Endothelial cell of umbilical vein (primary cell): ENCODE data around the gene SENP7. TPM values are rescaled to one million over a fixed set of nuclear protein-coding genes. Genes with fewer than 3 reads are reported as not detected.

Source experiments
- BruUV-seq: library from RNA; stranded (reverse); fragments of 400-500 nt; replicated peaks from 2 replicates; lab custom pipeline; 2021; lab: Mats Ljungman, UMichigan
- CTCF ChIA-PET: fragments of 300-600, 350-600 bp; sonication (Branson Sonifier 250); formaldehyde crosslinking; loops from one replicate; lab custom pipeline; 2021; ENCODE audit warnings: antibody characterized with exemption, inconsistent platforms; lab: Charles Lee
- POLR2A ChIA-PET: fragments of 300-600, 350-600 bp; sonication (Branson Sonifier 250); formaldehyde crosslinking; loops from one replicate; lab custom pipeline; 2021; ENCODE audit warnings: antibody characterized with exemption, inconsistent platforms; lab: Charles Lee
- DNase-seq: peaks from one replicate; pipeline ENCODE4 v3.0.0-alpha.2; 2011; ENCODE audit warnings: low read depth, low spot score
- FAIRE-seq: peaks from 2 replicates; lab custom pipeline; 2011; peaks lifted over from hg19 to GRCh38; lab: Jason Lieb, UNC
- H2AFZ ChIP-seq: 2 replicates; pipeline ENCODE4 v1.6.0; 2012; ENCODE audit warnings: low read depth, low read length, control low read depth, inconsistent platforms
- H3K27ac ChIP-seq: 2 replicates; pipeline ENCODE4 v1.5.1; 2011; ENCODE audit warnings: low read depth, mild to moderate bottlenecking, control low read depth, low read length, moderate library complexity; ENCODE audit not compliant: insufficient read depth
- H3K27me3 ChIP-seq, 2 experiments: 2 replicates each; pipeline versions ENCODE4 v1.6.0 to v1.6.1; 2011; ENCODE audit warnings: low read length in 2 of 2, mixed read lengths in 1 of 2; ENCODE audit not compliant: control insufficient read depth in 2 of 2, insufficient read depth in 2 of 2
- H3K36me3 ChIP-seq, 2 experiments: 2 replicates in 1 of 2; 3 replicates in 1 of 2; pipeline ENCODE4 v1.5.1; 2011; ENCODE audit warnings: low read length in 2 of 2, mild to moderate bottlenecking in 1 of 2, moderate library complexity in 1 of 2; ENCODE audit not compliant: control insufficient read depth in 2 of 2, insufficient read depth in 2 of 2; ENCODE audit errors: extremely low read depth in 1 of 2
- H3K4me1 ChIP-seq: 3 replicates; pipeline ENCODE4 v1.5.1; 2011; ENCODE audit warnings: mild to moderate bottlenecking, low read length; ENCODE audit not compliant: control insufficient read depth, insufficient read depth; ENCODE audit errors: extremely low read depth
- H3K4me2 ChIP-seq: 2 replicates; pipeline ENCODE4 v1.6.1; 2011; ENCODE audit warnings: low read length, control low read depth, mixed read lengths; ENCODE audit not compliant: insufficient read depth
- H3K4me3 ChIP-seq, 3 experiments: fragments of 200-600 bp in 1 of 3; sonication (generic), shearing (Covaris generic) in 1 of 3; replicated peaks in 1 of 3; 2 replicates each; pipeline ENCODE4 v1.5.1; 2011 to 2016; ENCODE audit warnings: control low read depth in 3 of 3, low read length in 3 of 3, mild to moderate bottlenecking in 2 of 3, inconsistent platforms in 1 of 3, low read depth in 1 of 3, moderate library complexity in 1 of 3; ENCODE audit not compliant: insufficient read depth in 1 of 3
- H3K79me2 ChIP-seq: 2 replicates; pipeline ENCODE4 v1.6.0; 2012; ENCODE audit warnings: low read length, inconsistent platforms; ENCODE audit not compliant: control insufficient read depth, insufficient read depth
- H3K9ac ChIP-seq: replicated peaks from 2 replicates; pipeline ENCODE3; 2011; ENCODE audit warnings: low read length, control low read depth; ENCODE audit not compliant: insufficient read depth; ENCODE audit errors: extremely low read depth
- H3K9me1 ChIP-seq: replicated peaks from 3 replicates; pipeline ENCODE4 v1.6.0; 2011; ENCODE audit warnings: mild to moderate bottlenecking, low read length; ENCODE audit not compliant: control insufficient read depth, insufficient read depth; ENCODE audit errors: extremely low read depth
- H3K9me3 ChIP-seq: replicated peaks from 2 replicates; pipeline ENCODE4 v1.5.1; 2012; ENCODE audit warnings: low read length, inconsistent platforms; ENCODE audit not compliant: control insufficient read depth, insufficient read depth
- H4K20me1 ChIP-seq: replicated peaks from 2 replicates; pipeline ENCODE3; 2011; ENCODE audit warnings: mild to moderate bottlenecking, low read length; ENCODE audit not compliant: control insufficient read depth, insufficient read depth; ENCODE audit errors: extremely low read depth
- EZH2 ChIP-seq: IDR thresholded peaks from 2 replicates; pipeline ENCODE4 v1.6.1; 2012; ENCODE audit warnings: borderline replicate concordance, low read depth, mild to moderate bottlenecking, moderate library complexity, low read length, inconsistent platforms; ENCODE audit not compliant: severe bottlenecking
- GATA2 ChIP-seq: IDR thresholded peaks from 2 replicates; pipeline ENCODE4 v1.7.0; 2011; ENCODE audit warnings: low read depth, mild to moderate bottlenecking, moderate library complexity, mixed read lengths, low read length; ENCODE audit not compliant: insufficient read length, insufficient read depth
- JUN ChIP-seq: IDR thresholded peaks from 2 replicates; pipeline ENCODE4 v1.6.1; 2011; ENCODE audit warnings: borderline replicate concordance, low read depth; ENCODE audit not compliant: insufficient read length, insufficient read depth
- MYC ChIP-seq: IDR thresholded peaks from one replicate; pipeline ENCODE4 v1.6.1; 2011; ENCODE audit warnings: mild to moderate bottlenecking, low read depth, low read length
- POLR2A ChIP-seq: IDR thresholded peaks from 2 replicates; pipeline ENCODE4 v1.6.1; 2012; ENCODE audit warnings: low read depth, mild to moderate bottlenecking, control low read depth, low read length
- POLR2AphosphoS5 ChIP-seq: IDR thresholded peaks from 2 replicates; pipeline ENCODE4 v1.6.1; 2012; ENCODE audit warnings: low read depth, mild to moderate bottlenecking, control low read depth, low read length, moderate library complexity; ENCODE audit not compliant: insufficient read depth
- dilution Hi-C: fragments of 300-500 bp; cut with MboI; formaldehyde crosslinking; loops from one replicate; pipeline ENCODE4 v1.15.0; 2019; ENCODE audit warnings: low sequenced_read_pairs; ENCODE audit not compliant: extremely low pct_ligation_motif_present
- intact Hi-C: fragments of 100-400 bp; cut with micrococcal nuclease; formaldehyde crosslinking; loops from one replicate; pipeline ENCODE4 v1.10.0; 2022
- polyA plus RNA-seq, 4 experiments: library from polyadenylated mRNA; depleted of rRNA in 3 of 4; stranded (reverse) in 3 of 4; unstranded in 1 of 4; fragments of >200 nt; gene quantifications; 2 replicates each; pipeline versions ENCODE4 v1.2.1 to v1.2.3, GENCODE V29; 2011 to 2012; ENCODE audit warnings: missing spikeins in 1 of 4
- total RNA-seq: library from RNA; stranded (reverse); gene quantifications from 2 replicates; pipeline ENCODE4 v1.2.3, GENCODE V29; 2021
- TF ChIP-seq, protein P1 (sequence below), 2 donors: IDR thresholded peaks; 1 replicate in 1 of 2; 2 replicates in 1 of 2; pipeline ENCODE4 v1.5.1; 2011; ENCODE audit warnings: low read length in 2 of 2, mild to moderate bottlenecking in 2 of 2, moderate library complexity in 2 of 2, control low read depth in 1 of 2, inconsistent platforms in 1 of 2, low read depth in 1 of 2; ENCODE audit not compliant: insufficient read depth in 1 of 2; ENCODE audit errors: extremely low read depth in 1 of 2

Gene SENP7
- total and polyA plus RNA-seq, 2 donors (not counting 3 experiments of a cell fraction or from before 2014, with no cell fraction given): 5.1 to 18.7 TPM

DNA sequence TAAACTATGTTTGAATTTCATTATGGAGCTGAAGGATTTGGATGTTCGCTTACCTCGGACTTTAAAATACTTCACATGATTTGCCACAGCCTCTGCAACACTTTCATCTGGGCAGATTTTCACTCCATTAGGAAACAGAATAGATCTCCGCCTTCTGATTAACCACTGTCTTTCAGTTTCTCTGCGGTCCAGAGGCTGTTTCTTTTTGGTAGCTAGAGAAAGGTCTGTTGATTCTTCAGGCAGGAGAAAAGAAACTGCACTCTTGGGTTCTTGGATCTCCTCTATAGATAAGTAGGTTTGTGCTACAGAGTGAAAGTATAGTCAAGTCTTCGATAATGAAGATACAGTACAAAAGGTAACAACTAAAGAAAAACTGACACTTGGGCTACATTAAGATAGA, 193.5 kb downstream of the SENP7 start:
- intact Hi-C loops (no loop called here), dilution Hi-C loops (no loop called here)
- no TSS peak for BruUV-seq
- Histone ChIP-seq H3K36me3 (peaks cover 0 to 2% of the 10 kb centered on the region in 2 experiments), H3K27me3 (no peaks in the 10 kb centered on the region), H3K9me3 (no peaks in the 10 kb centered on the region), H3K9me1 (no peaks in the 10 kb centered on the region), H3K9ac (no peak overlapping the region), H4K20me1 (no peaks in the 10 kb centered on the region), H3K27ac (no peak overlapping the region), H3K4me3 (no peak overlapping the region), H3K4me1 (no peaks in the 10 kb centered on the region), H3K79me2 (no peaks in the 10 kb centered on the region), H3K4me2 (no peak overlapping the region), H2AFZ (no peak overlapping the region)
- CTCF ChIA-PET: no interaction called here
- TF ChIP-seq POLR2AphosphoS5: no peak
- no peak for TF ChIP-seq MYC
- no peak for TF ChIP-seq JUN
- no peak for TF ChIP-seq GATA2
- TF ChIP-seq, protein P1, sequence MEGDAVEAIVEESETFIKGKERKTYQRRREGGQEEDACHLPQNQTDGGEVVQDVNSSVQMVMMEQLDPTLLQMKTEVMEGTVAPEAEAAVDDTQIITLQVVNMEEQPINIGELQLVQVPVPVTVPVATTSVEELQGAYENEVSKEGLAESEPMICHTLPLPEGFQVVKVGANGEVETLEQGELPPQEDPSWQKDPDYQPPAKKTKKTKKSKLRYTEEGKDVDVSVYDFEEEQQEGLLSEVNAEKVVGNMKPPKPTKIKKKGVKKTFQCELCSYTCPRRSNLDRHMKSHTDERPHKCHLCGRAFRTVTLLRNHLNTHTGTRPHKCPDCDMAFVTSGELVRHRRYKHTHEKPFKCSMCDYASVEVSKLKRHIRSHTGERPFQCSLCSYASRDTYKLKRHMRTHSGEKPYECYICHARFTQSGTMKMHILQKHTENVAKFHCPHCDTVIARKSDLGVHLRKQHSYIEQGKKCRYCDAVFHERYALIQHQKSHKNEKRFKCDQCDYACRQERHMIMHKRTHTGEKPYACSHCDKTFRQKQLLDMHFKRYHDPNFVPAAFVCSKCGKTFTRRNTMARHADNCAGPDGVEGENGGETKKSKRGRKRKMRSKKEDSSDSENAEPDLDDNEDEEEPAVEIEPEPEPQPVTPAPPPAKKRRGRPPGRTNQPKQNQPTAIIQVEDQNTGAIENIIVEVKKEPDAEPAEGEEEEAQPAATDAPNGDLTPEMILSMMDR (IDR thresholded peaks at IDR 0.05; ENCODE audit: extremely low read depth in 1 of 2, insufficient read depth in 1 of 2, low read depth in 1 of 2, low read length in 2 of 2): no peak
- no peak for TF ChIP-seq POLR2A
- no peak for TF ChIP-seq EZH2
- FAIRE-seq (no peak), DNase-seq (no peak)
- POLR2A ChIA-PET: no interaction called here
